Natural killer cell (primary cell): ENCODE results near the gene HTR1B. TPM values are rescaled to one million over a fixed set of nuclear protein-coding genes. Genes with fewer than 3 reads are reported as not detected.

Experiments
- ATAC-seq, 3 donors: fragments of 150-1000 bp in 2 of 3; fragments of 200-7000 bp in 1 of 3; cut with Tn5 transposase; 1 replicate in 1 of 3; 2 replicates in 2 of 3; pipeline ENCODE4 v1.10.0; 2021; ENCODE audit warnings: mild to moderate bottlenecking in 2 of 3, moderate library complexity in 2 of 3
- DNase-seq, 2 donors: peaks; one replicate each; pipeline versions ENCODE4 v3.0.0 to v3.0.0-alpha.2; 2013 to 2021; ENCODE audit warnings: mixed read lengths in 1 of 2
- H3K27ac ChIP-seq: one replicate; pipeline ENCODE4 v1.5.1; 2013; ENCODE audit warnings: mild to moderate bottlenecking, low read length
- H3K27me3 ChIP-seq: one replicate; pipeline ENCODE4 v1.6.1; 2013; ENCODE audit warnings: low read length; ENCODE audit not compliant: control insufficient read depth, insufficient read depth
- H3K36me3 ChIP-seq: one replicate; pipeline ENCODE4 v1.6.1; 2013; ENCODE audit warnings: low read length; ENCODE audit not compliant: control insufficient read depth, insufficient read depth
- H3K4me1 ChIP-seq: one replicate; pipeline ENCODE4 v1.6.1; 2013; ENCODE audit warnings: low read length; ENCODE audit not compliant: control insufficient read depth, insufficient read depth
- H3K4me3 ChIP-seq: one replicate; pipeline ENCODE4 v1.5.1; 2013; ENCODE audit warnings: low read length
- H3K9me3 ChIP-seq: one replicate; pipeline ENCODE4 v1.6.1; 2013; ENCODE audit warnings: low read length; ENCODE audit not compliant: control insufficient read depth, insufficient read depth
- H3K27ac Mint-ChIP-seq, 2 donors: one replicate each; pipeline ENCODE4 v1.8.0; 2022; ENCODE audit warnings: mild to moderate bottlenecking in 2 of 2, mixed read lengths in 2 of 2, moderate library complexity in 1 of 2
- H3K27me3 Mint-ChIP-seq, 2 donors: one replicate each; pipeline ENCODE4 v1.8.0; 2022; ENCODE audit warnings: low read depth in 2 of 2, mixed read lengths in 2 of 2
- H3K36me3 Mint-ChIP-seq: one replicate; pipeline ENCODE4 v1.8.0; 2022; ENCODE audit warnings: mixed read lengths
- H3K4me1 Mint-ChIP-seq, 2 donors: one replicate each; pipeline ENCODE4 v1.8.0; 2022; ENCODE audit warnings: mixed read lengths in 2 of 2
- H3K4me3 Mint-ChIP-seq: one replicate; pipeline ENCODE4 v1.8.0; 2022; ENCODE audit warnings: mild to moderate bottlenecking, moderate library complexity, mixed read lengths
- H3K9me3 Mint-ChIP-seq, 2 donors: one replicate each; pipeline ENCODE4 v1.8.0; 2022; ENCODE audit warnings: mixed read lengths in 2 of 2
- WGBS: methylation state at CpG from one replicate; pipeline ENCODE4 v1.1.7; 2013; ENCODE audit warnings: missing lambda C conversion rate; ENCODE audit not compliant: insufficient coverage; 5-methylcytosine and 5-hydroxymethylcytosine counted together
- intact Hi-C: fragments of 100-400 bp; cut with micrococcal nuclease; formaldehyde crosslinking; loops from one replicate; pipeline ENCODE4 v1.14.2; 2022
- total RNA-seq, 4 donors: library from RNA; stranded (reverse); fragments of 120-200 nt in 1 of 4; gene quantifications; one replicate each; pipeline versions ENCODE4 v1.2.3 to v1.2.4, GENCODE V29; 2013 to 2022
- TF ChIP-seq, protein P1 (sequence below): fragments of 200-600 bp; IDR thresholded peaks from one replicate; pipeline ENCODE4 v1.8.0; 2022; ENCODE audit warnings: antibody characterized with exemption

Gene HTR1B
- total RNA-seq, 3 donors from 2014 or later (not counting 1 experiment from before 2014, with no cell fraction given): 0.48 TPM; not detected in 2

DNA sequence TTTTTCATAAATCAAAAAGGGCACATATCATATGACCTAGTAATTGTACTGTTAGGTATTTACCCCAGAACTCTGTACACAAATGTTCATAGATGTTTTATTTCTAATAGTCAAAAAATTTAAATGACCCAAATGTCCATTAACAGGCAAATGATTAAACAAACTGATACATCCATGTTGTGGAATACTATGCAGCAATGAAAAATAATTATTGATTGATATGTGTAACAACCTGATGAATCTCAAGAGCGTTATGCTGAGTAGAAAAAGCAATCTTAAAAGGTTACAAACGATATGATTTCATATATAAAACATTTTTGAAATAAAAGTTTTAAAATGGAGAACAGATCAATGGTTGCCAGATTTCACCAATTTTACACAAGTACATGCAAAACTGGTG lies 18.1 kb downstream of the HTR1B start:
- no peaks in the 10 kb centered on the region for H3K27me3 ChIP-seq
- no CpG with 5 or more reads among the region's 2 CpGs for WGBS
- intact Hi-C loops: no loop called here
- H3K9me3 ChIP-seq: no peaks in the 10 kb centered on the region
- H3K36me3 ChIP-seq: no peaks in the 10 kb centered on the region
- DNase-seq (no peak), ATAC-seq (no peak)
- no peak overlapping the region for H3K4me3 ChIP-seq
- no peak overlapping the region for H3K27ac ChIP-seq
- H3K36me3 Mint-ChIP-seq: no peaks in the 10 kb centered on the region
- TF ChIP-seq, protein P1, sequence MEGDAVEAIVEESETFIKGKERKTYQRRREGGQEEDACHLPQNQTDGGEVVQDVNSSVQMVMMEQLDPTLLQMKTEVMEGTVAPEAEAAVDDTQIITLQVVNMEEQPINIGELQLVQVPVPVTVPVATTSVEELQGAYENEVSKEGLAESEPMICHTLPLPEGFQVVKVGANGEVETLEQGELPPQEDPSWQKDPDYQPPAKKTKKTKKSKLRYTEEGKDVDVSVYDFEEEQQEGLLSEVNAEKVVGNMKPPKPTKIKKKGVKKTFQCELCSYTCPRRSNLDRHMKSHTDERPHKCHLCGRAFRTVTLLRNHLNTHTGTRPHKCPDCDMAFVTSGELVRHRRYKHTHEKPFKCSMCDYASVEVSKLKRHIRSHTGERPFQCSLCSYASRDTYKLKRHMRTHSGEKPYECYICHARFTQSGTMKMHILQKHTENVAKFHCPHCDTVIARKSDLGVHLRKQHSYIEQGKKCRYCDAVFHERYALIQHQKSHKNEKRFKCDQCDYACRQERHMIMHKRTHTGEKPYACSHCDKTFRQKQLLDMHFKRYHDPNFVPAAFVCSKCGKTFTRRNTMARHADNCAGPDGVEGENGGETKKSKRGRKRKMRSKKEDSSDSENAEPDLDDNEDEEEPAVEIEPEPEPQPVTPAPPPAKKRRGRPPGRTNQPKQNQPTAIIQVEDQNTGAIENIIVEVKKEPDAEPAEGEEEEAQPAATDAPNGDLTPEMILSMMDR: no peak
- no peak overlapping the region for H3K4me3 Mint-ChIP-seq
- H3K27ac Mint-ChIP-seq: no peak overlapping the region
- H3K9me3 Mint-ChIP-seq: peaks cover 0 to 14% of the 10 kb centered on the region in 2 donors
- H3K4me1 ChIP-seq: no peaks in the 10 kb centered on the region
- H3K27me3 Mint-ChIP-seq: no peaks in the 10 kb centered on the region
- H3K4me1 Mint-ChIP-seq: no peaks in the 10 kb centered on the region

DNA sequence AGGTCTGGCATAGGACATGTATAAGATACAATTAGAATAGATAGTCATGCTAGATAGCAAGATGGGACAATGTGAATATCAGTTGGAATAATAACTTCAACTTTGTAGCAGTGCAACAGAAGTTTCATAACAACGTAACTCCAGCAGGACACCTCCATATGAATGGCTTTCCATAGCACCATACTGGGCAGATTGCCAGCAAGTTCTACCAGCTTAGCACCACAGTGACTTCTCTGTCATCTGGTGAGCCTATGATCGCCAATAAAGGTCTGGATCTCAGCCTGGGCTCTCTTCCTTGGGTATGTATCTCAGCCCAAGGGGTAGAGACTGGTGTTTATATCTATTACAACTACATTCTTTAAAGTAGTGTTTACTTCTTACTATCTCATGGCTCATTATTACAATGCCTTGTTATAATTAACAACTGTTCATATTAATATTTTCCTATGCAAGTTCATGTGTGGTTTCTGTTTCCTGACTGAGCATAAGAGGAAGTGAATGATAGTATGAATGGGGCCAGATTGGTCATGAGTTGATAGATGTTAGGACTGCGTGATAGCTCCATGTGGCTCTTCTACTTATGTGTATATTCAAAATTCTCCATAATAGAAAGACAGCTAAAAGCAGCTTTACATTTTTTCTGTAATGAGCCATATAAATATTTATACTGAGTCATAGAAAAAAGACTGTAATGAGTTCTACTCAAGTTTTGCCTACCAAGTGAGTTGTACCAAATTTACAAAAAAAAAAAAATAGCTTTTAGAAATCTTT lies 22.9 kb downstream of the HTR1B start:
- Mint-ChIP-seq H3K27ac (no peak overlapping the region), H3K27me3 (no peaks in the 10 kb centered on the region), H3K9me3 (peaks cover 2 to 11% of the 10 kb centered on the region in 2 donors), H3K4me3 (no peak overlapping the region), H3K4me1 (no peaks in the 10 kb centered on the region), H3K36me3 (no peaks in the 10 kb centered on the region)
- H3K27me3 ChIP-seq: no peaks in the 10 kb centered on the region
- H3K27ac ChIP-seq: no peak overlapping the region
- DNase-seq (no peak), ATAC-seq (no peak)
- no peaks in the 10 kb centered on the region for H3K36me3 ChIP-seq
- no peaks in the 10 kb centered on the region for H3K9me3 ChIP-seq
- H3K4me3 ChIP-seq: no peak overlapping the region
- no peaks in the 10 kb centered on the region for H3K4me1 ChIP-seq
- intact Hi-C loops: no loop called here
- WGBS: 56% methylated on average over 2 of the region's 3 CpGs
- TF ChIP-seq, protein P1: no peak

DNA sequence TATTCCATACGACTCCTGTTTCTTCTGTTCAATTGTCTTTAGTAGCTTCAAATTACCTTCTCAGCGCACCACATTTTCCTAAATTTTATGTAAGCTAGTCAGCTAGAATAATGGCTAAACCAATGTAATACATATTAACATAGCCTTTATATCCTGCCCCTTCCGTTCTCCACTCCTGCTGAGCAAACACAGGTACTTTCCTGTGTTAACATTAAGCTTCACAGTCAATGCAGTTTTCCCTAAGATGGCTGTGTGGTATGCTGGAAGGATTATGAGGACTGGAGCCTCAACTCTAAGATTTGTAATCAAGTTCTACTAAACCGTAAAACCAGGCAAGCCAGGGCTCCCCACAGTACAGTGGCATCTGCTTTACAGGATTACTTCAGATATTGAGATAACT lies 29.4 kb downstream of the HTR1B start:
- Histone ChIP-seq H3K27ac (no peak overlapping the region), H3K27me3 (no peaks in the 10 kb centered on the region), H3K36me3 (no peaks in the 10 kb centered on the region), H3K4me1 (no peaks in the 10 kb centered on the region), H3K9me3 (no peaks in the 10 kb centered on the region), H3K4me3 (no peak overlapping the region)
- H3K27ac Mint-ChIP-seq: no peak overlapping the region
- no peaks in the 10 kb centered on the region for H3K4me1 Mint-ChIP-seq
- peaks cover 17 to 27% of the 10 kb centered on the region in 2 donors for H3K9me3 Mint-ChIP-seq
- H3K4me3 Mint-ChIP-seq: no peak overlapping the region
- DNase-seq (no peak), ATAC-seq (no peak)
- WGBS: 80% methylated on average over 4 of the region's 4 CpGs
- intact Hi-C loops: no loop called here
- no peaks in the 10 kb centered on the region for H3K27me3 Mint-ChIP-seq
- H3K36me3 Mint-ChIP-seq: no peaks in the 10 kb centered on the region
- TF ChIP-seq, protein P1: no peak

DNA sequence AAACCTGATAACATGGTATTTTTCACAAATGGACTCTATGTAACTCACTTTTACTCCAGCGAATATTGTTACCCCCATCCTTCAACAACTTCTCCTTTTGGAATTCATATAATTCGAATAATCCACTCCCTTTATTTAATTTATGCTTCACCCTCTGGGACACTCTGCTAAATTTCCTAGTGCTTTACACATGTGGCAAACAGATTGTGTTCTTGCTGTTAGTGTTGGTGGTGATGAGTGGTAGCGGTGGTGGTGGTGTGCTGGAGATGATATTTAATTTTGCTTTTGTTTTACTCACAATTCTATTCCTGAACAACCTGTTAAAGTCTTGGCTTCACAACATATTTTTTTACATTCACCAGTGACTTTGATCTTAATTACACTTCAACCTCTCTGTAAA lies 32.8 kb downstream of the HTR1B start:
- WGBS: 80% methylated on average over 2 of the region's 3 CpGs
- TF ChIP-seq, protein P1: no peak

More for the DNA sequence above, 32.8 kb downstream of the HTR1B start:
- H3K27ac Mint-ChIP-seq: no peak overlapping the region
- no peaks in the 10 kb centered on the region for H3K27me3 Mint-ChIP-seq
- DNase-seq (no peak), ATAC-seq (no peak)
- intact Hi-C loops: no loop called here
- Histone ChIP-seq H3K4me1 (no peaks in the 10 kb centered on the region), H3K27ac (no peak overlapping the region), H3K27me3 (no peaks in the 10 kb centered on the region), H3K9me3 (no peaks in the 10 kb centered on the region), H3K4me3 (no peak overlapping the region), H3K36me3 (no peaks in the 10 kb centered on the region)
- peaks cover 18 to 23% of the 10 kb centered on the region in 2 donors for H3K9me3 Mint-ChIP-seq
- no peaks in the 10 kb centered on the region for H3K4me1 Mint-ChIP-seq
- H3K36me3 Mint-ChIP-seq: no peaks in the 10 kb centered on the region
- no peak overlapping the region for H3K4me3 Mint-ChIP-seq
